Mesothelial cell of epicardium (in vitro differentiated cells): ENCODE results near the gene REPIN1. TPM values are rescaled to one million over a fixed set of nuclear protein-coding genes. Genes with fewer than 3 reads are reported as not detected.

Experiments used
- DNase-seq, 2 experiments: peaks; one replicate each; pipeline ENCODE4 v3.0.0; 2021; ENCODE audit warnings: low spot score in 2 of 2; ENCODE audit not compliant: unreplicated experiment in 2 of 2
- H3K27ac Mint-ChIP-seq: 2 replicates; pipeline ENCODE4 v1.8.0; 2021; ENCODE audit warnings: mixed read lengths
- H3K27me3 Mint-ChIP-seq: 2 replicates; pipeline ENCODE4 v1.8.0; 2021; ENCODE audit warnings: low read depth, mixed read lengths
- H3K36me3 Mint-ChIP-seq: 2 replicates; pipeline ENCODE4 v1.8.0; 2021; ENCODE audit warnings: mixed read lengths
- H3K4me1 Mint-ChIP-seq: 2 replicates; pipeline ENCODE4 v1.8.0; 2021; ENCODE audit warnings: mixed read lengths
- H3K4me3 Mint-ChIP-seq: 2 replicates; pipeline ENCODE4 v1.8.0; 2021; ENCODE audit warnings: mild to moderate bottlenecking, moderate library complexity, mixed read lengths
- H3K9me3 Mint-ChIP-seq: 2 replicates; pipeline ENCODE4 v1.8.0; 2021; ENCODE audit warnings: mixed read lengths
- total RNA-seq: library from RNA; stranded (reverse); gene quantifications from 3 replicates; pipeline ENCODE4 v1.2.1, GENCODE V29; 2021
- TF ChIP-seq, protein P1 (sequence below): fragments of 200-600 bp; sonication (generic); IDR thresholded peaks from one replicate; pipeline ENCODE4 v1.5.0; 2021; ENCODE audit warnings: antibody characterized with exemption; ENCODE audit not compliant: unreplicated experiment

REPIN1 gene
- total RNA-seq, 1 donor from 2014 or later = 148 TPM

DNA sequence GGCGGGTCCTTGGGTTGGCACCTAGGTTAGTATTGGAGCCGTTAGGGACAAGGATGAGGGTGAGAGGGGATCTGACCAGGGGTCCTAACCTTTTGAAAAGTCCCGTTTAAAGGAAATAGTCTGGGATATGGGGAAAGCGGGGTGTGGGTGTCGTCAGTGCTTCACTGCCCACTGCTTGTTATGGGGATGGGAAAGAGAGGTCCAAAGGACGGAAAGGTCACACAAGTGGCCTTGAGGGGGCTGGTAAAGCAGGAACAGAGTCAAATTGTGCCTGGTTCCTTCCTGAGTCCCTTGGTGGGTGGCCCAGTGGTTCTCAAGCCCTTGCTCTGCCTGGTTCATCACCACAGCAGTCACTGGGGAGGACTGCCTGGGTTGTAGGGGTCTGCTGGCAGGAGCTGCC, 7.9 kb downstream of the REPIN1 start:
- Mint-ChIP-seq H3K9me3 (no peaks in the 10 kb centered on the region), H3K27me3 (no peaks in the 10 kb centered on the region), H3K4me3 (no peak overlapping the region), H3K36me3 (peaks cover 4% of the 10 kb centered on the region), H3K27ac (peak overlapping the region; percentile 80), H3K4me1 (peaks cover 65% of the 10 kb centered on the region)
- TF ChIP-seq, protein P1, sequence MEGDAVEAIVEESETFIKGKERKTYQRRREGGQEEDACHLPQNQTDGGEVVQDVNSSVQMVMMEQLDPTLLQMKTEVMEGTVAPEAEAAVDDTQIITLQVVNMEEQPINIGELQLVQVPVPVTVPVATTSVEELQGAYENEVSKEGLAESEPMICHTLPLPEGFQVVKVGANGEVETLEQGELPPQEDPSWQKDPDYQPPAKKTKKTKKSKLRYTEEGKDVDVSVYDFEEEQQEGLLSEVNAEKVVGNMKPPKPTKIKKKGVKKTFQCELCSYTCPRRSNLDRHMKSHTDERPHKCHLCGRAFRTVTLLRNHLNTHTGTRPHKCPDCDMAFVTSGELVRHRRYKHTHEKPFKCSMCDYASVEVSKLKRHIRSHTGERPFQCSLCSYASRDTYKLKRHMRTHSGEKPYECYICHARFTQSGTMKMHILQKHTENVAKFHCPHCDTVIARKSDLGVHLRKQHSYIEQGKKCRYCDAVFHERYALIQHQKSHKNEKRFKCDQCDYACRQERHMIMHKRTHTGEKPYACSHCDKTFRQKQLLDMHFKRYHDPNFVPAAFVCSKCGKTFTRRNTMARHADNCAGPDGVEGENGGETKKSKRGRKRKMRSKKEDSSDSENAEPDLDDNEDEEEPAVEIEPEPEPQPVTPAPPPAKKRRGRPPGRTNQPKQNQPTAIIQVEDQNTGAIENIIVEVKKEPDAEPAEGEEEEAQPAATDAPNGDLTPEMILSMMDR = no peak
- no peak for DNase-seq

DNA sequence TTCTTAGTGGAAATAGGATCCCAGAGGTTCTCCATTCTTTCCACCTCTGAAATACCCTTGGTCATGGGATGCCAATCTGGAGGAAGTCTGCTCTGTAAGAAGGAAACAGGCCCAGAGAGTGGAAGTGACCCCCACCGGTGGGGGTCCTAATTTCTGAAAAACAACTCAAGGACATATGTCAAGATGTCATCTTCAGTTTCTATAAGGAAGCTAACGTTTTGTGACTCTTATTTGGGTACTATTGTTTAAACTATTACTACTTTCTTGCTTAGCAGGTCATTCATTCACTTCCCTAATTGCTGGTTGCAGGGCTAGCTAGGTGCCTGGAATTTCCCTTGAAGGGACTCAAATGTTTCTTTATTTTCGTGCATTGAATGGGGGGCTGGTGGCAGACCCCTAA, 8.6 kb downstream of the REPIN1 start:
- H3K27me3 Mint-ChIP-seq = no peaks in the 10 kb centered on the region
- TF ChIP-seq, protein P1 = no peak
- no peak for DNase-seq
- H3K27ac Mint-ChIP-seq = peak overlapping the region; percentile 92
- H3K4me3 Mint-ChIP-seq = no peak overlapping the region
- no peaks in the 10 kb centered on the region for H3K9me3 Mint-ChIP-seq
- peaks cover 4% of the 10 kb centered on the region for H3K36me3 Mint-ChIP-seq
- peaks cover 70% of the 10 kb centered on the region for H3K4me1 Mint-ChIP-seq

DNA sequence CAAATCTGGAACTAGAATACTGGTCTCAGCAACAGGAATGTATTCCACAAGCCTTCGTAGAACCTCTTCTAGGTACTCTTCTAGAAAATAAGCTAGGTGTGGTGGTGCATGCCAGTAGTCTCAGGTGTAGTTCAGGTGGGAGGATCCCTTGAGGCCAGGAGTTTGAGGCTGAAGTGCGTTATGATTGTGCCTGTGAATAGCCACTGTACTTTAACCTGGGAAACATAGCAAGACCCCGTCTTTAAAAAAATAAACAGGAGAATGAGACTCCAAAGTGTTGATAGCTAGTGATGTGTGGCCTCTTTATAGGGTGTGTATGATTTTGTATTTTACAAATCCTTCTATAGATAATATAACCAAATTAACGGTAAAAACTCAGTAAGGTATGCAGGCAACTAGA, 9.0 kb downstream of the REPIN1 start:
- H3K9me3 Mint-ChIP-seq = no peaks in the 10 kb centered on the region
- H3K4me3 Mint-ChIP-seq = peak overlapping the region; percentile 31
- peaks cover 4% of the 10 kb centered on the region for H3K36me3 Mint-ChIP-seq
- peak overlapping the region; percentile 92 for H3K27ac Mint-ChIP-seq
- no peak for DNase-seq
- TF ChIP-seq, protein P1 = no peak
- no peaks in the 10 kb centered on the region for H3K27me3 Mint-ChIP-seq
- peaks cover 73% of the 10 kb centered on the region for H3K4me1 Mint-ChIP-seq

DNA sequence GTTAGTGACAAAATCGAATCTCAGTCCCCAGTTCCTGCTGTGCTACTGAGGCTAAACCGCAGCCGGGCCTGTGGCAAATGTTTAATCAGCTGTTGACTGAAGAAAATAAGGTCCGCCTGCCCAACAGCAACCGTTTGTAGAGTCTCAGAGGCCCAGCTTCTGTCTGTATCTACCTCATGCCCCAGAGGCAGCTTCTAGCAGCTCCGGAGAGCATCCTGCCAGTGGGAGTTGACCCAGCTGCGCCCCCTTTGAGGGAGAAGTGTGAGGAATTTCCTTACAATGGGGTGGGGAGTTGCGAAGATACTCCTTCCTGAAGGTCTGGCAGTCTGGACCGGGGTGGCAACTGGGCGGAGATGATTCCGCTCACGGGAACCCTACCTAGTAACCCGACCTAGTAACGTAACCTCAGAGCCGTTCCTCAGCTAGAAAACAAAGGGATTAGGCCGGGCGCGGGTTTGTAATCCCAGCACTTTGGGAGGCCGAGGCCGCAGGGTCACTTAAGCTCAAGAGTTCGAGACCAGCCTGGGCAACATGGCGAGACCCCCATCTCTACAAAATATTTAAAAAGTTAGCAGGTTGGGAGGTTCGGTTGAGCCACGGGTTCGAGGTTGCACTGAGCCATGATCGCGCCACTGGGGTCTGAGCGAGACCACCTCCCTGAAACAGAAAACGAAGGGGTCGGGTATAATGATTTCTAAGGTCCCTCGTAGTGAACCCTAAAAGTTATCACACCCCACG, 9.7 kb downstream of the REPIN1 start:
- Mint-ChIP-seq H3K36me3 (peaks cover 4% of the 10 kb centered on the region), H3K4me1 (peaks cover 73% of the 10 kb centered on the region), H3K27ac (peak overlapping the region; percentile 92), H3K4me3 (peak overlapping the region; percentile 71), H3K27me3 (no peaks in the 10 kb centered on the region), H3K9me3 (no peaks in the 10 kb centered on the region)
- DNase-seq = peak in 1 of 2 experiments; percentile 61
- TF ChIP-seq, protein P1 = no peak

DNA sequence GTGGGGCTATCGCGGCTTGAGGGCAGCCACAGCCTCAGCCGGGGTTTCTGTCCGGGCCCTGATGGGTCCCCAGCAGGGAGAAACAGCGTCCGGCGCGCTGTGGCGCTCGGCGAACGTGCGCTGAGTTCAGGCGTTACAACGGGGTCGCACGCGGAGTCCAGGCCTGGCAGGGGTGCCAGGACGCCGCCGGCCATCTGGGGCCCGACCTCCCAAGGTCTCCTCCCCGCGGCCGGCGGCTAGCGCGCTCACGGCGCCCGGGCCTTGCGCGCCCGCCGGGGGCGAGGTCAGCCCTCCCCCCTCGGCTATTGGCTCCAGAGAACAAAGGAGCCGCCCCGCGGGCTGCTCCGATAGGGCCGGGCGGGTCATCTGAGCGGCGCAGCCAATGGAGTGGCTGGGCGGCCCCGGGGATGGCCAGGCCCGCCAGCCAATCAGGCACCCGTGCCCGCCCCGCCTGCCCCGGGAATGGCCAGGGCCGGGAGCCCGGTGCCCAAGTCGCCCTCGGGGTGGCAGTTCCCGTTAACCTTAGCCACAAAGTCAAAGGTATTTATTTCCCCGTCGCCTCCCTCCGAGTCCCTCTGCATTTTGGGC, 10.3 kb downstream of the REPIN1 start, which contains the start of gene ZNF775:
Gene ZNF775, plus strand, starts transcription at position 478 of the 588 bp plus-strand sequence. CDS start 9,141 bp downstream, outside the sequence.
- peak; percentile 91 to 93 for DNase-seq
- peak within 1 kb of the TSS; percentile 92 for H3K27ac Mint-ChIP-seq
- H3K4me3 Mint-ChIP-seq = peak within 1 kb of the TSS; percentile 83
- H3K36me3 Mint-ChIP-seq = peaks cover 4% of the 10 kb centered on the region
- H3K4me1 Mint-ChIP-seq = peaks cover 73% of the 10 kb centered on the region
- TF ChIP-seq, protein P1 = no peak
- H3K9me3 Mint-ChIP-seq = no peaks in the 10 kb centered on the region
- H3K27me3 Mint-ChIP-seq = no peaks in the 10 kb centered on the region
